SK-N-SH treated with all-trans-retinoic acid at 6 μM for 48 hours (cell line): ENCODE data around the gene GNRH2.

Experiments used
- ATAC-seq: fragments of 200-7000 bp; cut with Tn5 transposase; 3 replicates; pipeline ENCODE4 v1.9.1; 2020; ENCODE audit warnings: mild to moderate bottlenecking, moderate library complexity
- ARNTL ChIP-seq: fragments of 450-650 bp; formaldehyde crosslinking; IDR thresholded peaks from 2 replicates; pipeline ENCODE4 v1.5.0; 2020; ENCODE audit warnings: low read depth, mild to moderate bottlenecking, moderate library complexity, borderline replicate concordance
- BACH2 ChIP-seq: fragments of 250-450 bp; sonication (Bioruptor Pico); IDR thresholded peaks from 2 replicates; pipeline ENCODE4 v1.9.0; 2021; ENCODE audit warnings: mild to moderate bottlenecking, borderline replicate concordance
- CREB5 ChIP-seq: fragments of 250-450 bp; sonication (Bioruptor Pico); IDR thresholded peaks from 2 replicates; pipeline ENCODE4 v1.5.1; 2020; ENCODE audit warnings: low read depth, mild to moderate bottlenecking, moderate library complexity
- CSDC2 ChIP-seq: fragments of 250-450 bp; sonication (Bioruptor Pico); IDR thresholded peaks from 2 replicates; pipeline ENCODE4 v1.5.0; 2020; ENCODE audit warnings: mild to moderate bottlenecking, moderate library complexity
- CSRNP3 ChIP-seq: fragments of 250-450 bp; sonication (Bioruptor Pico); IDR thresholded peaks from 2 replicates; pipeline ENCODE4 v1.5.1; 2021; ENCODE audit warnings: mild to moderate bottlenecking, moderate library complexity
- ESRRG ChIP-seq: fragments of 250-450 bp; sonication (Bioruptor Pico); IDR thresholded peaks from 2 replicates; pipeline ENCODE4 v1.6.1; 2021; ENCODE audit warnings: mild to moderate bottlenecking
- GLIS3 ChIP-seq: fragments of 250-450 bp; sonication (Bioruptor Pico); IDR thresholded peaks from 2 replicates; pipeline ENCODE4 v1.5.0; 2020; ENCODE audit warnings: mild to moderate bottlenecking, moderate library complexity
- ISL1 ChIP-seq: fragments of 250-450 bp; sonication (Bioruptor Pico); IDR thresholded peaks from 2 replicates; pipeline ENCODE4 v2.1.2; 2022; ENCODE audit warnings: mild to moderate bottlenecking, moderate library complexity
- OSR1 ChIP-seq: fragments of 250-450 bp; sonication (Bioruptor Pico); IDR thresholded peaks from 2 replicates; pipeline ENCODE4 v1.8.0; 2022; ENCODE audit warnings: moderate library complexity, mild to moderate bottlenecking, inconsistent platforms
- POU6F1 ChIP-seq: fragments of 250-450 bp; sonication (Bioruptor Pico); IDR thresholded peaks from 2 replicates; pipeline ENCODE4 v1.8.0; 2021; ENCODE audit warnings: low read depth, mild to moderate bottlenecking, moderate library complexity, borderline replicate concordance
- PPARA ChIP-seq: fragments of 250-450 bp; sonication (Bioruptor Pico); IDR thresholded peaks from 2 replicates; pipeline ENCODE4 v1.5.0; 2020; ENCODE audit warnings: mild to moderate bottlenecking, borderline replicate concordance
- RARB ChIP-seq: fragments of 250-450 bp; sonication (Bioruptor Pico); IDR thresholded peaks from 2 replicates; pipeline ENCODE4 v1.8.0; 2021; ENCODE audit warnings: mild to moderate bottlenecking, moderate library complexity
- SNAI2 ChIP-seq: fragments of 250-450 bp; sonication (Bioruptor Pico); IDR thresholded peaks from 2 replicates; pipeline ENCODE4 v1.5.0; 2020; ENCODE audit warnings: mild to moderate bottlenecking, moderate library complexity
- TCF4 ChIP-seq: fragments of 250-450 bp; sonication (Bioruptor Pico); IDR thresholded peaks from 2 replicates; pipeline ENCODE4 v1.8.0; 2021; ENCODE audit warnings: mild to moderate bottlenecking, moderate library complexity, borderline replicate concordance
- TOX ChIP-seq: fragments of 250-450 bp; sonication (Bioruptor Pico); IDR thresholded peaks from 2 replicates; pipeline ENCODE4 v1.8.0; 2021; ENCODE audit warnings: mild to moderate bottlenecking, moderate library complexity, borderline replicate concordance
- TSHZ2 ChIP-seq: fragments of 250-450 bp; sonication (Bioruptor Pico); IDR thresholded peaks from 2 replicates; pipeline ENCODE4 v1.5.0; 2020; ENCODE audit warnings: mild to moderate bottlenecking, moderate library complexity
- ZFP3 ChIP-seq: fragments of 250-450 bp; sonication (Bioruptor Pico); IDR thresholded peaks from 2 replicates; pipeline ENCODE4 v1.5.0; 2020; ENCODE audit warnings: mild to moderate bottlenecking, moderate library complexity
- ZFP30 ChIP-seq: fragments of 450-650 bp; formaldehyde crosslinking; IDR thresholded peaks from 2 replicates; pipeline ENCODE4 v1.5.0; 2022; ENCODE audit warnings: mild to moderate bottlenecking, moderate library complexity
- ZNF565 ChIP-seq: fragments of 450-650 bp; formaldehyde crosslinking; conservative IDR thresholded peaks from 2 replicates; pipeline ENCODE4 v1.5.0; 2020; ENCODE audit warnings: low read depth, mild to moderate bottlenecking, moderate library complexity
- ZNF8 ChIP-seq: fragments of 450-650 bp; formaldehyde crosslinking; IDR thresholded peaks from 2 replicates; pipeline ENCODE4 v1.5.0; 2020; ENCODE audit warnings: mild to moderate bottlenecking, moderate library complexity

The GNRH2 gene

GRCh38 chr20:3067139-3068014 is 24.0 kb downstream of the GNRH2 start:
- ATAC-seq: no peak
- TF ChIP-seq BACH2 (no peak), RARB (no peak)

GRCh38 chr20:3068075-3068474 is 24.7 kb downstream of the GNRH2 start:
- no peak for ATAC-seq
- no peak for TF ChIP-seq OSR1 (CRISPR knock-in tag)
- TF ChIP-seq GLIS3 (CRISPR knock-in tag): no peak
- no peak for TF ChIP-seq PPARA (CRISPR knock-in tag)
- TF ChIP-seq ISL1 (CRISPR knock-in tag): no peak
- no peak for TF ChIP-seq TSHZ2 (CRISPR knock-in tag)
- TF ChIP-seq ZFP30: no peak
- no peak for TF ChIP-seq POU6F1 (CRISPR knock-in tag)
- no peak for TF ChIP-seq TOX (CRISPR knock-in tag)
- TF ChIP-seq TCF4 (CRISPR knock-in tag): no peak
- TF ChIP-seq ZFP3 (CRISPR knock-in tag): no peak
- TF ChIP-seq SNAI2 (CRISPR knock-in tag): no peak
- no peak for TF ChIP-seq BACH2
- no peak for TF ChIP-seq ZNF8 (CRISPR knock-in tag)
- TF ChIP-seq ZNF565 (CRISPR knock-in tag): no peak
- TF ChIP-seq ARNTL (CRISPR knock-in tag): no peak

- ATAC-seq: peak; percentile 51
- TF ChIP-seq ARNTL (CRISPR knock-in tag): no peak
- TF ChIP-seq PPARA (CRISPR knock-in tag): no peak
- TF ChIP-seq TOX (CRISPR knock-in tag): no peak
- no peak for TF ChIP-seq CSRNP3
- TF ChIP-seq OSR1 (CRISPR knock-in tag): no peak
- no peak for TF ChIP-seq ZFP3 (CRISPR knock-in tag)
- TF ChIP-seq POU6F1 (CRISPR knock-in tag): no peak
- TF ChIP-seq CREB5 (CRISPR knock-in tag): no peak
- TF ChIP-seq ZNF8 (CRISPR knock-in tag): no peak
- TF ChIP-seq GLIS3 (CRISPR knock-in tag): no peak
- no peak for TF ChIP-seq SNAI2 (CRISPR knock-in tag)
- TF ChIP-seq CSDC2 (CRISPR knock-in tag): no peak
- no peak for TF ChIP-seq ESRRG (CRISPR knock-in tag)
- no peak for TF ChIP-seq ZFP30
Observed at GRCh38 chr20:3068986-3069900, 25.8 kb downstream of the GNRH2 start.
